GM21447 (cell line): ENCODE measurements around the gene BIRC2.
"Not testable (repeated sequence)": the region's sequence is repeated elsewhere in the genome, so short reads cannot be mapped to it uniquely, and the experiment has no call there.

Experiments used
- ATAC-seq: cut with Tn5 transposase; IDR thresholded peaks from one replicate; pipeline ENCODE4 v1.9.1; 2021; ENCODE audit not compliant: unreplicated experiment

Gene BIRC2

GRCh38 chr11:102322560-102322959, 24.5 kb upstream of the BIRC2 start:
- no peak for ATAC-seq

GRCh38 chr11:102323542-102324251, 23.3 kb upstream of the BIRC2 start:
- ATAC-seq: no peak

GRCh38 chr11:102325088-102325487, 21.9 kb upstream of the BIRC2 start:
- ATAC-seq: no peak

- ATAC-seq: no peak
These were observed 18.3 kb upstream of the BIRC2 start for GRCh38 chr11:102328748-102329147.

GRCh38 chr11:102330231-102330630, 16.8 kb upstream of the BIRC2 start:
- ATAC-seq: no peak

GRCh38 chr11:102331341-102331740, 15.7 kb upstream of the BIRC2 start:
- no peak for ATAC-seq

GRCh38 chr11:102332611-102332994, 14.4 kb upstream of the BIRC2 start:
- no peak for ATAC-seq

- ATAC-seq: no peak
These were observed 8.5 kb upstream of the BIRC2 start for GRCh38 chr11:102338479-102339010.

- not testable (repeated sequence) for ATAC-seq
These were observed 5.7 kb upstream of the BIRC2 start for GRCh38 chr11:102341311-102341710.

- peak; percentile 45 for ATAC-seq
These were observed 5.1 kb upstream of the BIRC2 start for GRCh38 chr11:102341844-102342318.

GRCh38 chr11:102343809-102344208, 3.2 kb upstream of the BIRC2 start:
- ATAC-seq: no peak

GRCh38 chr11:102345904-102346303, 1.1 kb upstream of the BIRC2 start:
- no peak for ATAC-seq

GRCh38 chr11:102346456-102346747, 612 bp upstream of the BIRC2 start:
- no peak for ATAC-seq

- peak; percentile 24 for ATAC-seq
These were observed 702 bp downstream of the BIRC2 start for GRCh38 chr11:102347462-102348370.

GRCh38 chr11:102357116-102357515, 10.1 kb downstream of the BIRC2 start:
- ATAC-seq: no peak

- no peak for ATAC-seq
These were observed 12.4 kb downstream of the BIRC2 start for GRCh38 chr11:102359372-102359771.

- no peak for ATAC-seq
These were observed 13.7 kb downstream of the BIRC2 start for GRCh38 chr11:102360681-102361080.

- ATAC-seq: peak; percentile 91
These were observed 14.3 kb downstream of the BIRC2 start for GRCh38 chr11:102361086-102362031.

GRCh38 chr11:102364991-102365390, 18.0 kb downstream of the BIRC2 start:
- ATAC-seq: no peak

GRCh38 chr11:102367364-102367763, 20.4 kb downstream of the BIRC2 start:
- ATAC-seq: no peak

GRCh38 chr11:102368472-102368871, 21.5 kb downstream of the BIRC2 start:
- peak; percentile 100 for ATAC-seq
